Measurements from ENCODE around the gene GPR108.
"Not testable (repeated sequence)": the region's sequence is repeated elsewhere in the genome, so short reads cannot be mapped to it uniquely, and the experiment has no call there.

- not testable (repeated sequence) for TF ChIP-seq TAF1 (conservative IDR thresholded peaks at IDR 0.05); MAX (IDR thresholded peaks at IDR 0.05); CTCF (IDR thresholded peaks at IDR 0.05; ENCODE audit: low read depth, low read length, missing input control); EGR1 (IDR thresholded peaks at IDR 0.05; ENCODE audit: low read depth in 2 of 2)
- TF ChIP-seq, protein P1, sequence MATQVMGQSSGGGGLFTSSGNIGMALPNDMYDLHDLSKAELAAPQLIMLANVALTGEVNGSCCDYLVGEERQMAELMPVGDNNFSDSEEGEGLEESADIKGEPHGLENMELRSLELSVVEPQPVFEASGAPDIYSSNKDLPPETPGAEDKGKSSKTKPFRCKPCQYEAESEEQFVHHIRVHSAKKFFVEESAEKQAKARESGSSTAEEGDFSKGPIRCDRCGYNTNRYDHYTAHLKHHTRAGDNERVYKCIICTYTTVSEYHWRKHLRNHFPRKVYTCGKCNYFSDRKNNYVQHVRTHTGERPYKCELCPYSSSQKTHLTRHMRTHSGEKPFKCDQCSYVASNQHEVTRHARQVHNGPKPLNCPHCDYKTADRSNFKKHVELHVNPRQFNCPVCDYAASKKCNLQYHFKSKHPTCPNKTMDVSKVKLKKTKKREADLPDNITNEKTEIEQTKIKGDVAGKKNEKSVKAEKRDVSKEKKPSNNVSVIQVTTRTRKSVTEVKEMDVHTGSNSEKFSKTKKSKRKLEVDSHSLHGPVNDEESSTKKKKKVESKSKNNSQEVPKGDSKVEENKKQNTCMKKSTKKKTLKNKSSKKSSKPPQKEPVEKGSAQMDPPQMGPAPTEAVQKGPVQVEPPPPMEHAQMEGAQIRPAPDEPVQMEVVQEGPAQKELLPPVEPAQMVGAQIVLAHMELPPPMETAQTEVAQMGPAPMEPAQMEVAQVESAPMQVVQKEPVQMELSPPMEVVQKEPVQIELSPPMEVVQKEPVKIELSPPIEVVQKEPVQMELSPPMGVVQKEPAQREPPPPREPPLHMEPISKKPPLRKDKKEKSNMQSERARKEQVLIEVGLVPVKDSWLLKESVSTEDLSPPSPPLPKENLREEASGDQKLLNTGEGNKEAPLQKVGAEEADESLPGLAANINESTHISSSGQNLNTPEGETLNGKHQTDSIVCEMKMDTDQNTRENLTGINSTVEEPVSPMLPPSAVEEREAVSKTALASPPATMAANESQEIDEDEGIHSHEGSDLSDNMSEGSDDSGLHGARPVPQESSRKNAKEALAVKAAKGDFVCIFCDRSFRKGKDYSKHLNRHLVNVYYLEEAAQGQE (IDR thresholded peaks at IDR 0.05) = not testable (repeated sequence)
- TF ChIP-seq, protein P2, sequence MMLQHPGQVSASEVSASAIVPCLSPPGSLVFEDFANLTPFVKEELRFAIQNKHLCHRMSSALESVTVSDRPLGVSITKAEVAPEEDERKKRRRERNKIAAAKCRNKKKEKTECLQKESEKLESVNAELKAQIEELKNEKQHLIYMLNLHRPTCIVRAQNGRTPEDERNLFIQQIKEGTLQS (IDR thresholded peaks at IDR 0.05) = not testable (repeated sequence)
Measured at GRCh38 chr19:6762253-6762797, 24.9 kb upstream of the GPR108 start.
